Natural killer cell (primary cell): ENCODE results near the gene ARAP1. TPM values are rescaled to one million over a fixed set of nuclear protein-coding genes. Genes with fewer than 3 reads are reported as not detected.

ENCODE experiments used
- ATAC-seq, 3 donors: fragments of 150-1000 bp in 2 of 3; fragments of 200-7000 bp in 1 of 3; cut with Tn5 transposase; 1 replicate in 1 of 3; 2 replicates in 2 of 3; pipeline ENCODE4 v1.10.0; 2021; ENCODE audit warnings: mild to moderate bottlenecking in 2 of 3, moderate library complexity in 2 of 3
- DNase-seq, 2 donors: peaks; one replicate each; pipeline versions ENCODE4 v3.0.0 to v3.0.0-alpha.2; 2013 to 2021; ENCODE audit warnings: mixed read lengths in 1 of 2
- H3K27ac ChIP-seq: one replicate; pipeline ENCODE4 v1.5.1; 2013; ENCODE audit warnings: mild to moderate bottlenecking, low read length
- H3K27me3 ChIP-seq: one replicate; pipeline ENCODE4 v1.6.1; 2013; ENCODE audit warnings: low read length; ENCODE audit not compliant: control insufficient read depth, insufficient read depth
- H3K36me3 ChIP-seq: one replicate; pipeline ENCODE4 v1.6.1; 2013; ENCODE audit warnings: low read length; ENCODE audit not compliant: control insufficient read depth, insufficient read depth
- H3K4me1 ChIP-seq: one replicate; pipeline ENCODE4 v1.6.1; 2013; ENCODE audit warnings: low read length; ENCODE audit not compliant: control insufficient read depth, insufficient read depth
- H3K4me3 ChIP-seq: one replicate; pipeline ENCODE4 v1.5.1; 2013; ENCODE audit warnings: low read length
- H3K9me3 ChIP-seq: one replicate; pipeline ENCODE4 v1.6.1; 2013; ENCODE audit warnings: low read length; ENCODE audit not compliant: control insufficient read depth, insufficient read depth
- H3K27ac Mint-ChIP-seq, 2 donors: one replicate each; pipeline ENCODE4 v1.8.0; 2022; ENCODE audit warnings: mild to moderate bottlenecking in 2 of 2, mixed read lengths in 2 of 2, moderate library complexity in 1 of 2
- H3K27me3 Mint-ChIP-seq, 2 donors: one replicate each; pipeline ENCODE4 v1.8.0; 2022; ENCODE audit warnings: low read depth in 2 of 2, mixed read lengths in 2 of 2
- H3K36me3 Mint-ChIP-seq: one replicate; pipeline ENCODE4 v1.8.0; 2022; ENCODE audit warnings: mixed read lengths
- H3K4me1 Mint-ChIP-seq, 2 donors: one replicate each; pipeline ENCODE4 v1.8.0; 2022; ENCODE audit warnings: mixed read lengths in 2 of 2
- H3K4me3 Mint-ChIP-seq: one replicate; pipeline ENCODE4 v1.8.0; 2022; ENCODE audit warnings: mild to moderate bottlenecking, moderate library complexity, mixed read lengths
- H3K9me3 Mint-ChIP-seq, 2 donors: one replicate each; pipeline ENCODE4 v1.8.0; 2022; ENCODE audit warnings: mixed read lengths in 2 of 2
- WGBS: methylation state at CpG from one replicate; pipeline ENCODE4 v1.1.7; 2013; ENCODE audit warnings: missing lambda C conversion rate; ENCODE audit not compliant: insufficient coverage; 5-methylcytosine and 5-hydroxymethylcytosine counted together
- intact Hi-C: fragments of 100-400 bp; cut with micrococcal nuclease; formaldehyde crosslinking; loops from one replicate; pipeline ENCODE4 v1.14.2; 2022
- total RNA-seq, 4 donors: library from RNA; stranded (reverse); fragments of 120-200 nt in 1 of 4; gene quantifications; one replicate each; pipeline versions ENCODE4 v1.2.3 to v1.2.4, GENCODE V29; 2013 to 2022
- TF ChIP-seq, protein P1 (sequence below): fragments of 200-600 bp; IDR thresholded peaks from one replicate; pipeline ENCODE4 v1.8.0; 2022; ENCODE audit warnings: antibody characterized with exemption

ARAP1 gene
- total RNA-seq, 3 donors from 2014 or later (not counting 1 experiment from before 2014, with no cell fraction given): 293 to 327 (median 296) TPM

GRCh38 chr11:72661486-72661885, 90.7 kb downstream of the ARAP1 start:
- intact Hi-C loops: no loop called here
- Mint-ChIP-seq H3K4me1 (no peaks in the 10 kb centered on the region), H3K27me3 (peaks cover 0 to 20% of the 10 kb centered on the region in 2 donors), H3K27ac (no peak overlapping the region), H3K4me3 (no peak overlapping the region), H3K9me3 (no peaks in the 10 kb centered on the region), H3K36me3 (no peaks in the 10 kb centered on the region)
- H3K4me3 ChIP-seq: no peak overlapping the region
- H3K36me3 ChIP-seq: no peaks in the 10 kb centered on the region
- DNase-seq: no peak
- H3K27ac ChIP-seq: no peak overlapping the region
- H3K9me3 ChIP-seq: no peaks in the 10 kb centered on the region
- no peaks in the 10 kb centered on the region for H3K4me1 ChIP-seq
- 89% methylated on average over 9 of the region's 9 CpGs for WGBS
- ATAC-seq: no peak
- TF ChIP-seq, protein P1, sequence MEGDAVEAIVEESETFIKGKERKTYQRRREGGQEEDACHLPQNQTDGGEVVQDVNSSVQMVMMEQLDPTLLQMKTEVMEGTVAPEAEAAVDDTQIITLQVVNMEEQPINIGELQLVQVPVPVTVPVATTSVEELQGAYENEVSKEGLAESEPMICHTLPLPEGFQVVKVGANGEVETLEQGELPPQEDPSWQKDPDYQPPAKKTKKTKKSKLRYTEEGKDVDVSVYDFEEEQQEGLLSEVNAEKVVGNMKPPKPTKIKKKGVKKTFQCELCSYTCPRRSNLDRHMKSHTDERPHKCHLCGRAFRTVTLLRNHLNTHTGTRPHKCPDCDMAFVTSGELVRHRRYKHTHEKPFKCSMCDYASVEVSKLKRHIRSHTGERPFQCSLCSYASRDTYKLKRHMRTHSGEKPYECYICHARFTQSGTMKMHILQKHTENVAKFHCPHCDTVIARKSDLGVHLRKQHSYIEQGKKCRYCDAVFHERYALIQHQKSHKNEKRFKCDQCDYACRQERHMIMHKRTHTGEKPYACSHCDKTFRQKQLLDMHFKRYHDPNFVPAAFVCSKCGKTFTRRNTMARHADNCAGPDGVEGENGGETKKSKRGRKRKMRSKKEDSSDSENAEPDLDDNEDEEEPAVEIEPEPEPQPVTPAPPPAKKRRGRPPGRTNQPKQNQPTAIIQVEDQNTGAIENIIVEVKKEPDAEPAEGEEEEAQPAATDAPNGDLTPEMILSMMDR: no peak
- no peaks in the 10 kb centered on the region for H3K27me3 ChIP-seq

DNA sequence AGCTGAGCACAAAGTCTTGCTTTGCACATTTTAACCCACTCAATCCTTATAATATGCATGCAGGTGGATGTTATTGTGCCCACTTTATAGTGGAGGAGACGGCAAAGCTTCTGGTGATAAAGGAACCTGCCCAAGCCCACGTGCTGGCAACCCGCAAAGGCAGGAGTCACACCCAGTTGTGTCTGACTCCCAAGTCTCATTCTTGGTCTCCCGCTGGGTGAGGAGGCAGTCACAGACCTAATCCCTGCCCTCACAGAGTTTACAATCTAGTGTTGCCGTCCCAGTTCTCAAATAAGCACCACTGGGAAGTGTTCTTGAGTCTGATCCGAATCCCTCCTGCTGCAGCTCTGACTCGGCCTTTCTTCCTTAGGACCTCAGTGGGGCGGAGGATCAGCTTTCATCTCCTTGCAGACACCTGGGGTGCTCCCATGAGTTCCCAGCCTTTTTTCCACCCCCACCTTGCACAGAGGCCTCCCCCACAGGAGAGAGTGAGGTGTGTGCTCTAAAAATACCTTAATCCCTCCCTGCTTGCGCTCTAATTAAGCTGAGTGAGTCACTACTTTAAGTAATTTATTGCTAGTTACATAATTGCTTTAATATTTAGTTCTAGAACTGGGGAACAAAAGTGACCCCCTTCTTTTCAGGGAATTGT, 93.1 kb downstream of the ARAP1 start:
- Histone ChIP-seq H3K27ac (no peak overlapping the region), H3K4me3 (no peak overlapping the region), H3K4me1 (no peaks in the 10 kb centered on the region), H3K36me3 (no peaks in the 10 kb centered on the region), H3K9me3 (no peaks in the 10 kb centered on the region), H3K27me3 (no peaks in the 10 kb centered on the region)
- no peak for DNase-seq
- no peak for ATAC-seq
- no peaks in the 10 kb centered on the region for H3K9me3 Mint-ChIP-seq
- H3K27me3 Mint-ChIP-seq: peaks cover 0 to 13% of the 10 kb centered on the region in 2 donors
- no peak overlapping the region for H3K4me3 Mint-ChIP-seq
- TF ChIP-seq, protein P1: no peak
- no peaks in the 10 kb centered on the region for H3K36me3 Mint-ChIP-seq
- no peak overlapping the region for H3K27ac Mint-ChIP-seq
- H3K4me1 Mint-ChIP-seq: no peaks in the 10 kb centered on the region
- intact Hi-C loops: no loop called here
- 91% methylated on average over 8 of the region's 9 CpGs for WGBS

GRCh38 chr11:72657411-72658100, 94.7 kb downstream of the ARAP1 start:
- Histone ChIP-seq H3K4me1 (no peaks in the 10 kb centered on the region), H3K36me3 (no peaks in the 10 kb centered on the region), H3K9me3 (no peaks in the 10 kb centered on the region), H3K4me3 (no peak overlapping the region), H3K27me3 (no peaks in the 10 kb centered on the region), H3K27ac (no peak overlapping the region)
- no peak for DNase-seq
- TF ChIP-seq, protein P1: no peak
- WGBS: 63% methylated on average over 4 of the region's 6 CpGs
- Mint-ChIP-seq H3K4me3 (no peak overlapping the region), H3K9me3 (no peaks in the 10 kb centered on the region), H3K4me1 (no peaks in the 10 kb centered on the region), H3K27me3 (peaks cover 0 to 16% of the 10 kb centered on the region in 2 donors), H3K36me3 (no peaks in the 10 kb centered on the region), H3K27ac (no peak overlapping the region)
- intact Hi-C loops: no loop called here
- ATAC-seq: no peak
